ENCODE results near the gene TICRR.

Gene TICRR

DNA sequence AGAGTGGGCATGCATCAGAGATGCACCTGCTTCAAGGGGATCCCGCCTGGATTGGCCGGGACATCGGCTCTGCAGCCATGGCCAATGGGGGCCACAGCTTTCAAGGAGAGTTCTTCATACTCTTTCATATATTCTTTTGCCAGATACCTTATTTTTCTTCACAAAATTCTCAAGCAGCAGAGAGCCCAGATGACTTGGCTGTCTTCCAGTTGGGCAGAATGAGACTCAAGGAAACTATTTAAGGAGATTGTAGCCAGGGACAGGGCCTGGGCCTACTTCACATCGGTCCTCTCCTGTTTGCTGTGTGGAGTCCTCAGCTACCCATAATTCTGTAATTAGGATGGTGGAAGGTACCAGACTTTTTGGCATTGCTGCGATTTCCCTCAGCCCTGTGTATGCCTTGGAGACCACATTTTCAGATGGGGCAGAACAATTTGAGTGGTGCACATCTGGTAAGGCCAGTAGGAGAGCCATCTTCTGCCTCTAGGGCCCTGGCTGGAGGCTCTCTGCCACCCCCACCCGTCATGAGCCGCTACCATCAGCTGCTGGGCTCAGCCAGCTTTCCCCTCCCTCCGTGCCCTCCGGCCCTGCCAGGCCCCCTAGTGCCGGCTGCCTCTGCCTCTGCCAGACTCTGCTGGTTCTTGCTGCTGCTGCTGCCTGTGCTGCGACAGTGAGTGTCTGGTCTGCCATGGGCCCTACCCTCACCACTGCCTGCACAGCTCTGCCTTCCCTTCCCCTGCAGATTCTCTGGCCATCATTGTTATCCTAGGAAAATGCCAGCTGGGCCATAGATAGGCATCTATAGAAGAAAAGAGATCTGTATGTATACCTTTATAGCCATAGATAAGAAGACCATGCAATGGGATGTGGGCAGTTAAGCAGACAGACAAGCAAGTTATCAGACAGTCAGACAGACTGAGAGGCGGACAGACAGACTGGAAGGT is 97.2 kb downstream of the TICRR start:
- DNase-seq (ENCODE audit: low read depth, low spot score) = no peak

DNA sequence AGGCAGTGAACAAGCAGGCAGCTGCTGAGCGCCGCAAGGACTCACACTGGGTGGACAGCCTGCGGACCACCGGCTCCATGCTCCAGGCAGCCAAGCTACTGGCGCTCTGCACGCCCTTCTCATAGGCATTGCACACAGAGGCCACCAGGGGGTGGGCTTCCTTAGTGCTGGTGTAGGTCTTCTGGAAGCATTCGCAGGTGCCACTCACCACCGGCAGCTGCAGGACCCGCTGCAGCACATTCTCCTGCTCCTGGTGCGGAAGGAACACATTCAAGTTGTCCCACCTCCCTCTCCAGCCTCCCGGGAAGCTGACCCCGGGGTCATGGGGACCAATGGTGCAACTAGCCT is 97.9 kb downstream of the TICRR start:
- DNase-seq (ENCODE audit: low read depth, low spot score) = peak; percentile 65

DNA sequence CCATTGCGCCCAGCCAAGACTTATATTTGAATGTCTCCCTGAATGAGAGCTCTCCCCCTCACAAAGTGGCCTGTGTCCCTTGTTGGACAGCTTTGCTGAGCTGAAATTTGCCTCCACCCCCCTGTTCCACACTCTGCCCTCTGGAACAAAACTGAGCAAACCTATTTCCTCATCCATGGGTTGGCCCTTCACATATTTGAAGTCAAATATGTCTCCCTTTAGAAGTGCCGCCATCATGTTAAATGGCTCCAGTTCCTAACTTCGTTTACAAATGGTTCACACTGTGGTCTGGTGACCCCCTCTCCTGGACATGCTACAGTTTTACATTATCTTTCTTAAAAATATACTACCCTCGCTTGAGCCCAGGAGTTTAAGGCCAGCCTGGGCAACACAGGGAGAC is 99.3 kb downstream of the TICRR start:
- DNase-seq (ENCODE audit: low read depth, low spot score) = no peak

DNA sequence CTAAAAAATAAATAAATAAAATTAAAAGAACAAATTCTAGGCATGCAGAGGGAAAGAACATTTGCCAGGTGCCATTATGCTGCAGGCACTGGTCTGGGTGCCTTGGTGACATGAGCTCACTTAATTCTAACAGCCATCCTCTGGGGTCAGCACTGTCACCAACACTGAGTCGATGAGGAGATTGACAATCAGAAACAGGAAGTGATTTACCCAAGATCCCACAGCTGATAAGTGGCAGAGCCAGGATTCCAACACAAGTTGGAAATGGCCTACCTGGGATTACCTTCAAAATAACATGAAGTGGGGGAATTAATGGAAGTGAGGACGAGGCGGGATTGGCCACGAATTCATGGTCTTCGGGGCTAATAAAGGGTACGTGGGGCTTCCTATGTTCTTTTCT is 100.3 kb downstream of the TICRR start:
- no peak for DNase-seq (ENCODE audit: low read depth, low spot score)

DNA sequence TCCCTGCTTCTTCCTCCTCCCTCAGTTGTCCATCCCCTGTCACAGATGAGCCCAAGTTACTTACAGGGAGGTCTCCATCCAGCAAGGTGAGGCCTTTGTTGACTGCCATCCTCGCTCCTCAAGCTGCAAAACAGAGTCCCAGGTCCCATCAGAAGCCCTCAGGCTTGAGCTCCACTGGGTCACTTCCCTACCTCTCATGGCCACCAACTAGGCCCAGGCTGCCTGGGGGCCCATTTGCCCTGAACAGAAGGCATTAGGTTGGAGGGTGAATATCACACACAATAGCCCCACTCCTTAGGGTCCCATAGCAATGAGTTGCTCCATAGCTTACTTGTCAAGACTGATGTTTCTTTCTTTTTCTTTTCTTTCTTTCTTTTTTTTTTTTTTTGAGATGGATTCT is 102.1 kb downstream of the TICRR start:
- DNase-seq (ENCODE audit: low read depth, low spot score) = no peak

Measured in iPS DF 19.7 (cell line).